HEK293 (cell line): Measurements from ENCODE around the gene GPR82.

Experiments
- SALL2 ChIP-seq: fragments of 450-650 bp; formaldehyde crosslinking; IDR thresholded peaks from 2 replicates; pipeline ENCODE4 v1.5.0; 2017; ENCODE audit warnings: missing biosample characterization, mild to moderate bottlenecking, missing genetic modification characterization, borderline replicate concordance
- SP2 ChIP-seq: fragments of 450-650 bp; formaldehyde crosslinking; IDR thresholded peaks from 2 replicates; pipeline ENCODE4 v1.5.1; 2016; ENCODE audit warnings: missing biosample characterization, missing genetic modification characterization
- ZNF335 ChIP-seq: fragments of 450-650 bp; formaldehyde crosslinking; conservative IDR thresholded peaks from 2 replicates; pipeline ENCODE4 v1.5.1; 2016; ENCODE audit warnings: missing biosample characterization, missing genetic modification characterization
- TF ChIP-seq, protein P1 (sequence below): fragments of 450-650 bp; formaldehyde crosslinking; IDR thresholded peaks from 2 replicates; pipeline ENCODE4 v1.5.1; 2016; ENCODE audit warnings: missing biosample characterization, missing genetic modification characterization
- TF ChIP-seq, protein P2 (sequence below): fragments of 450-650 bp; formaldehyde crosslinking; IDR thresholded peaks from 2 replicates; pipeline ENCODE4 v1.5.1; 2016; ENCODE audit warnings: missing biosample characterization, missing genetic modification characterization

DNA sequence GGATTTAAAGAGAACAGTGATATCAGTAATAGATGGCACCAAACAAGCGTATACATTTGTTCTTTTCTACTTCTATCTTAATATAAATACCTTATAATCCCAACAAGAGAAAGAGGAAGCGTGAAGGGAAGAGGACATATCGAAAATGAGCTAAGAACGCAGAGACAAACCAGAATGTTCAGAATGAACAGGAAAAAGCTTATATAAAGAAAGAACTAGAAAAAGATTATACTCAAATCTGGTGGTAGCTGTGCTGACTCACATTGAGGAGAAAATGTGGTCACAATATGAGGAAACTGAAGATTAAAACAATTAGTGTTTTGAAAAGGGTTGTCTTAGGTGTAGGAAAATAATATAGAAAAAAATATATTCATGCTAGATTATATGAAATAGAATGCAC is 37.2 kb upstream of the GPR82 start:
- TF ChIP-seq, protein P1, sequence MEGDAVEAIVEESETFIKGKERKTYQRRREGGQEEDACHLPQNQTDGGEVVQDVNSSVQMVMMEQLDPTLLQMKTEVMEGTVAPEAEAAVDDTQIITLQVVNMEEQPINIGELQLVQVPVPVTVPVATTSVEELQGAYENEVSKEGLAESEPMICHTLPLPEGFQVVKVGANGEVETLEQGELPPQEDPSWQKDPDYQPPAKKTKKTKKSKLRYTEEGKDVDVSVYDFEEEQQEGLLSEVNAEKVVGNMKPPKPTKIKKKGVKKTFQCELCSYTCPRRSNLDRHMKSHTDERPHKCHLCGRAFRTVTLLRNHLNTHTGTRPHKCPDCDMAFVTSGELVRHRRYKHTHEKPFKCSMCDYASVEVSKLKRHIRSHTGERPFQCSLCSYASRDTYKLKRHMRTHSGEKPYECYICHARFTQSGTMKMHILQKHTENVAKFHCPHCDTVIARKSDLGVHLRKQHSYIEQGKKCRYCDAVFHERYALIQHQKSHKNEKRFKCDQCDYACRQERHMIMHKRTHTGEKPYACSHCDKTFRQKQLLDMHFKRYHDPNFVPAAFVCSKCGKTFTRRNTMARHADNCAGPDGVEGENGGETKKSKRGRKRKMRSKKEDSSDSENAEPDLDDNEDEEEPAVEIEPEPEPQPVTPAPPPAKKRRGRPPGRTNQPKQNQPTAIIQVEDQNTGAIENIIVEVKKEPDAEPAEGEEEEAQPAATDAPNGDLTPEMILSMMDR (tag by site-specific recombination), result no peak
- TF ChIP-seq ZNF335, result no peak
- no peak for TF ChIP-seq SALL2
- TF ChIP-seq SP2 (tag by site-specific recombination), result no peak
- TF ChIP-seq, protein P2, sequence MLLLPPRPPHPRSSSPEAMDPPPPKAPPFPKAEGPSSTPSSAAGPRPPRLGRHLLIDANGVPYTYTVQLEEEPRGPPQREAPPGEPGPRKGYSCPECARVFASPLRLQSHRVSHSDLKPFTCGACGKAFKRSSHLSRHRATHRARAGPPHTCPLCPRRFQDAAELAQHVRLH, result no peak
